Neural progenitor cell (in vitro differentiated cells): Measurements from ENCODE around the gene ATL2. TPM values are rescaled to one million over a fixed set of nuclear protein-coding genes. Genes with fewer than 3 reads are reported as not detected.
A peak's percentile ranks its signal among the peaks of the same experiment; 100 is the strongest.

Source experiments
- DNase-seq: peaks from one replicate; pipeline ENCODE4 v3.0.0-alpha.2; 2016; ENCODE audit warnings: low spot score
- H2AFZ ChIP-seq: fragments of 200-600 bp; sonication (generic); replicated peaks from 2 replicates; pipeline ENCODE4 v1.6.1; 2016; ENCODE audit warnings: antibody characterized with exemption
- H3F3A ChIP-seq: fragments of 200-600 bp; sonication (generic); 2 replicates; pipeline ENCODE4 v1.6.1; 2016; ENCODE audit warnings: antibody characterized with exemption, low read depth
- H3K27ac ChIP-seq: fragments of 200-600 bp; sonication (generic); 2 replicates; pipeline ENCODE4 v1.5.1; 2016; ENCODE audit warnings: mild to moderate bottlenecking
- H3K27me3 ChIP-seq: fragments of 200-600 bp; sonication (generic); 2 replicates; pipeline ENCODE4 v1.6.1; 2016; ENCODE audit warnings: mild to moderate bottlenecking, moderate library complexity
- H3K36me3 ChIP-seq: fragments of 200-600 bp; sonication (generic); 2 replicates; pipeline ENCODE4 v1.5.1; 2016
- H3K4me1 ChIP-seq: fragments of 200-600 bp; sonication (generic); 2 replicates; pipeline ENCODE4 v1.6.1; 2016; ENCODE audit warnings: mixed run types
- H3K4me2 ChIP-seq: fragments of 200-600 bp; sonication (generic); 2 replicates; pipeline ENCODE4 v1.6.1; 2016
- H3K4me3 ChIP-seq: fragments of 200-600 bp; sonication (generic); 2 replicates; pipeline ENCODE4 v1.5.1; 2016
- H3K79me2 ChIP-seq: fragments of 200-600 bp; sonication (generic); 2 replicates; pipeline ENCODE4 v1.6.1; 2016; ENCODE audit warnings: low read depth
- H3K9ac ChIP-seq: fragments of 200-600 bp; sonication (generic); 2 replicates; pipeline ENCODE4 v1.6.1; 2016
- H3K9me3 ChIP-seq: fragments of 200-600 bp; sonication (generic); 2 replicates; pipeline ENCODE4 v1.5.1; 2016; ENCODE audit warnings: low read depth
- H4K20me1 ChIP-seq: fragments of 200-600 bp; sonication (generic); 2 replicates; pipeline ENCODE4 v1.6.1; 2016; ENCODE audit warnings: low read depth
- H3K27ac Mint-ChIP-seq: 3 replicates; pipeline ENCODE4 v1.8.0; 2021; ENCODE audit warnings: mixed read lengths
- H3K27me3 Mint-ChIP-seq: 2 replicates; pipeline ENCODE4 v1.8.0; 2022; ENCODE audit warnings: low read depth, mild to moderate bottlenecking, inconsistent platforms, moderate library complexity, mixed read lengths; ENCODE audit not compliant: insufficient read depth
- H3K36me3 Mint-ChIP-seq: 3 replicates; pipeline ENCODE4 v1.8.0; 2021; ENCODE audit warnings: mixed read lengths
- H3K4me1 Mint-ChIP-seq: 3 replicates; pipeline ENCODE4 v1.8.0; 2021; ENCODE audit warnings: mixed read lengths
- H3K4me3 Mint-ChIP-seq: 3 replicates; pipeline ENCODE4 v1.8.0; 2021; ENCODE audit warnings: mild to moderate bottlenecking, moderate library complexity, mixed read lengths
- H3K9me3 Mint-ChIP-seq: 3 replicates; pipeline ENCODE4 v1.8.0; 2020; ENCODE audit warnings: mixed read lengths
- CTCF ChIP-seq: fragments of 200-600 bp; sonication (generic); IDR thresholded peaks from 2 replicates; pipeline ENCODE4 v1.5.1; 2017; ENCODE audit warnings: antibody characterized with exemption, mild to moderate bottlenecking
- EZH2 ChIP-seq: fragments of 200-600 bp; sonication (generic); IDR thresholded peaks from 2 replicates; pipeline ENCODE4 v1.6.1; 2017; ENCODE audit warnings: antibody characterized with exemption, mild to moderate bottlenecking, moderate library complexity
- EZH2phosphoT487 ChIP-seq: fragments of 200-600 bp; sonication (generic); IDR thresholded peaks from 2 replicates; pipeline ENCODE4 v1.6.1; 2017; ENCODE audit warnings: antibody characterized with exemption
- total RNA-seq: library from RNA; depleted of rRNA; stranded (reverse); fragments of >200 nt; gene quantifications from 2 replicates; pipeline ENCODE4 v1.2.3, GENCODE V29; 2015; ENCODE audit warnings: low replicate concordance

Gene ATL2
- total RNA-seq, 1 donor from 2014 or later: 203 TPM

- no peak overlapping the region for H3K4me3 Mint-ChIP-seq
- Histone ChIP-seq H3K9me3 (peaks cover 3% of the 10 kb centered on the region), H3K4me1 (peaks cover 6% of the 10 kb centered on the region), H3K4me2 (peak overlapping the region; percentile 48), H2AFZ (peak overlapping the region; percentile 45), H4K20me1 (no peaks in the 10 kb centered on the region), H3F3A (peaks cover 17% of the 10 kb centered on the region), H3K27ac (no peak overlapping the region), H3K4me3 (no peak overlapping the region), H3K36me3 (no peaks in the 10 kb centered on the region), H3K27me3 (no peaks in the 10 kb centered on the region), H3K79me2 (no peaks in the 10 kb centered on the region), H3K9ac (no peak overlapping the region)
- peak; percentile 61 for DNase-seq
- peaks cover 2% of the 10 kb centered on the region for H3K27me3 Mint-ChIP-seq
- H3K36me3 Mint-ChIP-seq: peaks cover 3% of the 10 kb centered on the region
- peak overlapping the region; percentile 26 for H3K27ac Mint-ChIP-seq
- peaks cover 18% of the 10 kb centered on the region for H3K4me1 Mint-ChIP-seq
- no peak for TF ChIP-seq EZH2phosphoT487
- TF ChIP-seq CTCF: no peak
- no peak for TF ChIP-seq EZH2
- peaks cover 11% of the 10 kb centered on the region for H3K9me3 Mint-ChIP-seq
These were observed 99.6 kb downstream of the ATL2 start for GRCh38 chr2:38277245-38278116.

GRCh38 chr2:38274286-38275276 lies 102.5 kb downstream of the ATL2 start:
- peaks cover 11% of the 10 kb centered on the region for H3K9me3 Mint-ChIP-seq
- no peak overlapping the region for H3K4me3 Mint-ChIP-seq
- Histone ChIP-seq H3K9me3 (peaks cover 3% of the 10 kb centered on the region), H3K79me2 (no peaks in the 10 kb centered on the region), H2AFZ (no peak overlapping the region), H3K4me2 (no peak overlapping the region), H3K27ac (no peak overlapping the region), H3K9ac (no peak overlapping the region), H4K20me1 (no peaks in the 10 kb centered on the region), H3F3A (peaks cover 17% of the 10 kb centered on the region), H3K27me3 (no peaks in the 10 kb centered on the region), H3K4me3 (no peak overlapping the region), H3K4me1 (peaks cover 6% of the 10 kb centered on the region), H3K36me3 (no peaks in the 10 kb centered on the region)
- peaks cover 3% of the 10 kb centered on the region for H3K36me3 Mint-ChIP-seq
- no peak overlapping the region for H3K27ac Mint-ChIP-seq
- TF ChIP-seq CTCF (peak; percentile 74), EZH2 (no peak), EZH2phosphoT487 (no peak)
- DNase-seq: peak; percentile 73
- H3K4me1 Mint-ChIP-seq: peaks cover 18% of the 10 kb centered on the region
- peaks cover 2% of the 10 kb centered on the region for H3K27me3 Mint-ChIP-seq

DNA sequence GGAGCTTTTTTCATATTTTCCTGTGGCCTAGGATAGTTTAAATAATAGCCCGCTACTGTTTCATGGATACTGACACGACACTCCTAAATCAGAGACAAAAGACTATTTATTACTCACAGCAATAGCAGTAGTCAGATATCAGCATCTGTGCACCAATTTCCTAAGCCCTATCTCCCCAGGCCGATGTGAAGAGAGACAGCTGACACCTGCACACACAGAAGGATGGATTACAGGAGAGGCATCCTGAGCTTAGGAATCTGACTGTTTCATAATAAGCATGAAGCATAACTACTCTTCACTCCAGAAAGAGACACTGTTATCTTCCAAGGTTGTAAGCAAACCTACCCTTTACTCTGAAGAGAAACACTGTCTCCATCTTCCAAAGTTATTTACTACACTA lies 105.4 kb downstream of the ATL2 start:
- no peak overlapping the region for H3K9ac ChIP-seq
- no peak for TF ChIP-seq CTCF
- TF ChIP-seq EZH2: no peak
- TF ChIP-seq EZH2phosphoT487: no peak

More for the DNA sequence above, 105.4 kb downstream of the ATL2 start:
- Histone ChIP-seq H3F3A (no peaks in the 10 kb centered on the region), H3K27ac (no peak overlapping the region), H3K36me3 (no peaks in the 10 kb centered on the region), H2AFZ (no peak overlapping the region), H3K9me3 (peaks cover 3% of the 10 kb centered on the region), H3K4me2 (no peak overlapping the region), H3K27me3 (no peaks in the 10 kb centered on the region), H3K79me2 (no peaks in the 10 kb centered on the region), H4K20me1 (no peaks in the 10 kb centered on the region), H3K4me1 (peaks cover 6% of the 10 kb centered on the region), H3K4me3 (no peak overlapping the region)
- H3K27me3 Mint-ChIP-seq: peaks cover 2% of the 10 kb centered on the region
- H3K36me3 Mint-ChIP-seq: no peaks in the 10 kb centered on the region
- DNase-seq: no peak
- H3K4me1 Mint-ChIP-seq: peaks cover 5% of the 10 kb centered on the region
- H3K9me3 Mint-ChIP-seq: no peaks in the 10 kb centered on the region
- H3K27ac Mint-ChIP-seq: no peak overlapping the region
- no peak overlapping the region for H3K4me3 Mint-ChIP-seq
